Bronchial epithelial cell (primary cell): ENCODE measurements around the gene KIAA0040. TPM values are rescaled to one million over a fixed set of nuclear protein-coding genes. Genes with fewer than 3 reads are reported as not detected.

Experiments used
- DNase-seq: peaks from one replicate; pipeline ENCODE4 v3.0.0-alpha.2; 2010; ENCODE audit warnings: low read depth
- FAIRE-seq: peaks from 2 replicates; lab custom pipeline; 2011; peaks lifted over from hg19 to GRCh38; lab: Jason Lieb, UNC
- H3K27me3 ChIP-seq: 2 replicates; pipeline ENCODE4 v1.5.1; 2011; ENCODE audit warnings: low read length; ENCODE audit not compliant: control insufficient read depth, insufficient read depth
- H3K36me3 ChIP-seq: 2 replicates; pipeline ENCODE4 v1.5.1; 2011; ENCODE audit warnings: low read length; ENCODE audit not compliant: control insufficient read depth, insufficient read depth
- H3K4me3 ChIP-seq: 2 replicates; pipeline ENCODE4 v1.5.1; 2011; ENCODE audit warnings: mild to moderate bottlenecking, low read depth, low read length, control low read depth
- total RNA-seq: library from RNA; depleted of rRNA; stranded (reverse); fragments of >200 nt; gene quantifications from 2 replicates; pipeline ENCODE4 v1.2.1, GENCODE V29; 2014
- TF ChIP-seq, protein P1 (sequence below): IDR thresholded peaks from 2 replicates; pipeline ENCODE4 v1.5.1; 2011; ENCODE audit warnings: mild to moderate bottlenecking, moderate library complexity, low read length, control low read depth, inconsistent platforms; ENCODE audit not compliant: insufficient read depth, severe bottlenecking

KIAA0040 gene
- total RNA-seq, 1 donor from 2014 or later = 3.9 TPM

DNA sequence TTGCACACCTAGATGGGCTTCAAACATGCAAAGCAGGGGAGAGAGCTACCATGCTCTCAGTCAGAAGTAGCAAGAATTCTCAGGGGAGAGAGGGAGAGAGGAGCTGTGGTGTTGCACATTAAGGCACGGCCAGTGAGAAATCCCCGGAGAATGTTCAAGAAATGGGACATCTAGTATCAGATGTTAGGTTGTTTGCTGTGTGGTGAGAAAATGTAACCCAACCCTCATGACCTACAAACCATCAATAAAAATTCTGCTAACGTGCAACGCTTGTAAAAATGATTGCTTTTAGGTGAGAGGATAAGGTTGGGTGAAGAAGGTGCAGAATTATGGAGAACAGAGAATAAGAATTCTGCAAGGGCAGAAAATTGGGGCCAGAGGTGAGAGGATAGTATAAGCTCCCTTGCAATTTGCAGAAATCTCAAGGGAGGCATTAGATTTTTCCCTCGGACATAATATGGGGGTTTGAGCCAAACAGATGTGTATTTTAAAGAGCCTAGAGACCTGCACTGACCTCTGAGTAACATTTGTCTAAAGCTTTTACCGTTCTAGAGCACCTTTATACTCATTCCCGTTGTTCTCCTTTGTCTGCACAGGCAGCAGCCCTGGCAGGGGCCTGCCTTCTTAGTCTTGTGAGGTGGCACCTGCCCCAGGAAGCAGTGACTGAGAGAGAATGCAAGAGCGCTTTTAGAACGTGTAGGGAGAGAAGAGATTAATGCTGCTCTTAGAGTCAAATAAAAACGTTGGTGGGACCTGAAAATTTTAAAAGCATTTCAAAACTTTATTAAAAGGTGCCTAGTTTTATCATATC is 25.4 kb upstream of the KIAA0040 start:
- H3K36me3 ChIP-seq = no peaks in the 10 kb centered on the region
- no peaks in the 10 kb centered on the region for H3K27me3 ChIP-seq
- TF ChIP-seq, protein P1, sequence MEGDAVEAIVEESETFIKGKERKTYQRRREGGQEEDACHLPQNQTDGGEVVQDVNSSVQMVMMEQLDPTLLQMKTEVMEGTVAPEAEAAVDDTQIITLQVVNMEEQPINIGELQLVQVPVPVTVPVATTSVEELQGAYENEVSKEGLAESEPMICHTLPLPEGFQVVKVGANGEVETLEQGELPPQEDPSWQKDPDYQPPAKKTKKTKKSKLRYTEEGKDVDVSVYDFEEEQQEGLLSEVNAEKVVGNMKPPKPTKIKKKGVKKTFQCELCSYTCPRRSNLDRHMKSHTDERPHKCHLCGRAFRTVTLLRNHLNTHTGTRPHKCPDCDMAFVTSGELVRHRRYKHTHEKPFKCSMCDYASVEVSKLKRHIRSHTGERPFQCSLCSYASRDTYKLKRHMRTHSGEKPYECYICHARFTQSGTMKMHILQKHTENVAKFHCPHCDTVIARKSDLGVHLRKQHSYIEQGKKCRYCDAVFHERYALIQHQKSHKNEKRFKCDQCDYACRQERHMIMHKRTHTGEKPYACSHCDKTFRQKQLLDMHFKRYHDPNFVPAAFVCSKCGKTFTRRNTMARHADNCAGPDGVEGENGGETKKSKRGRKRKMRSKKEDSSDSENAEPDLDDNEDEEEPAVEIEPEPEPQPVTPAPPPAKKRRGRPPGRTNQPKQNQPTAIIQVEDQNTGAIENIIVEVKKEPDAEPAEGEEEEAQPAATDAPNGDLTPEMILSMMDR = no peak
- FAIRE-seq = no peak
- no peak overlapping the region for H3K4me3 ChIP-seq
- DNase-seq = no peak

DNA sequence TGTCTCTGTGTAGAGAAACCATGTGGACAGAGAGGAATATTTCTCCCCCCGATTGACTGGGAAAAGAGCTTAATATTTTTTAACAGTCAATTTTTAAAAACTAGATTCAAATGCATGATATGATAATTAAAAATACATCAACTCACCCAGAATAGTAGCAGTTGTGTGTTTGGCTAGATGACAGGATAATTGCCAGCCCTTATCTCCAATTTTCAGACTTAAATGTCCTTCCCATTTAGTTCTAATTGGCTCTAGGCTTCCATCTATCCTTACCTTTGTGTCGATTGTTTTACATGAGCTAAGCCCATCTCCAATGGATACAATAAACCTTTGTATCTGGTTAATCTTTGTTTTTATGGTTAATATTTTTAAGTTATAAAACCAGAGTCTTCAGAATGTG is 23.9 kb upstream of the KIAA0040 start:
- H3K4me3 ChIP-seq = no peak overlapping the region
- TF ChIP-seq, protein P1 = no peak
- DNase-seq (no peak), FAIRE-seq (no peak)
- H3K36me3 ChIP-seq = no peaks in the 10 kb centered on the region
- no peaks in the 10 kb centered on the region for H3K27me3 ChIP-seq

DNA sequence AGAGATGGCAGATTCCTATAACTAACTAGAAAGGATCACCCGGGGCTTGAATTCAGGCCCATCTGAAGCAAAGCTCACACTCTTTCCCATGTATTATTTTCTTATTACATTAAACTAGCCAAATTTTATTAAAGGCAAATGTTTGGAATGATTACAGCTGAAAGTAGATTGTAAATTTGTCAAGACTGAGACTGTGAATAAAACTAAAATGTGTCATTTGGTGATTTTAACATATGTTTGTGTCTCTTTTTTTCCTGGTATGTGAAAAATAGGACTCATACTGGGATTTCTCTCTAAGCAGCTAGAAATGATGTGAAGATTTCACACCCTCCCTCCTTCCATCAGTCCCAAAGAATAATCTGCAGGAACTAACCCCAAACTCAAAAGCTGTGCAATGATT is 19.1 kb upstream of the KIAA0040 start:
- TF ChIP-seq, protein P1 = no peak
- no peak overlapping the region for H3K4me3 ChIP-seq
- FAIRE-seq = no peak
- H3K36me3 ChIP-seq = no peaks in the 10 kb centered on the region
- DNase-seq = no peak
- no peaks in the 10 kb centered on the region for H3K27me3 ChIP-seq

DNA sequence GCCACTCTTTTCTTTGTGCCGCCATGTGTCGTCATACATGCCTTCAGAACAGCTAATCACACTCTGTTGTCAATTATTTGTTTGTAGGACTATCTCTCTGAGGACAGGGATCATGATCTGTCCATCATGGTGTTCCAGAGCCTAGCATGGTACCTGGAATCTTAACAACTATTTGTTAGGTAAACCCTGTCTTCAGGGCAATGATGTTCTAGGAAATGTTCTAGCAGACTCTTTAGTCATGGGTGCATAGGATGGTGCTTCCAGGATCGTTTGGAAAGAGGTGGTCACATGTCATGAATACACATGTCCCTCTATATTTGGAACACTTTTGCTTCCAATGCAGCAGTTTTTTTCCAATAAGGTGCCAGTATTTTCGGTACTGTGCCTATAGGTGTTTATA is 18.2 kb upstream of the KIAA0040 start:
- FAIRE-seq (no peak), DNase-seq (no peak)
- TF ChIP-seq, protein P1 = no peak
- Histone ChIP-seq H3K36me3 (no peaks in the 10 kb centered on the region), H3K4me3 (no peak overlapping the region), H3K27me3 (no peaks in the 10 kb centered on the region)

DNA sequence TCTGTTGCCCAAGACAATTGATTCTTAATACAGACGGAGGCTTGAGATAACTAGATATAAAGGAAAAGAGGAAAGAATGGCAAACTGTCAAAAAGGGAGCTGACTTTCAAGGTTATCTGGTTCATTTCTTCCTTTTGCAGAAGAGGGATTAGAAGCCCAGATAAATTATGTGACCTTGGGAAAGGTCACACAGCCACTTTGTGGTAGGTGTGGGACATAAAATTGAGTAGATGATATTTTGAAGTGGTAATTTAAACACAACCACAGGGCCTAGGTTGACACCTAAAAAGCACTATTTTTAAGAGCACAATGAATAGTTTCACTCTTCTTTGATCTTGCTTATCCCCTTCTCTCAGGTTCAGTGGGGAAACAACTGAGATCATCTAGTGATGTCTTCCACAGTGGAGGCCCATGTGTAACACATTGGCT is 16.9 kb upstream of the KIAA0040 start:
- TF ChIP-seq, protein P1 = no peak
- H3K27me3 ChIP-seq = no peaks in the 10 kb centered on the region
- no peak overlapping the region for H3K4me3 ChIP-seq
- FAIRE-seq (no peak), DNase-seq (no peak)
- H3K36me3 ChIP-seq = no peaks in the 10 kb centered on the region
